Stimulated activated naive CD4-positive, alpha-beta T cell treated with Interleukin-2 at 50 U/mL for 16 hours (primary cell): ENCODE measurements around the gene EIF5A2.

ENCODE experiments used
- DNase-seq: peaks from one replicate; lab custom pipeline; 2025; lab: John Stamatoyannopoulos, UW

Gene EIF5A2

GRCh38 chr3:170852324-170852723 is 56.1 kb downstream of the EIF5A2 start:
- no peak for DNase-seq

GRCh38 chr3:170848292-170848917 is 60.0 kb downstream of the EIF5A2 start:
- no peak for DNase-seq

- no peak for DNase-seq
Measured at GRCh38 chr3:170844377-170844776, 64.1 kb downstream of the EIF5A2 start.

DNA sequence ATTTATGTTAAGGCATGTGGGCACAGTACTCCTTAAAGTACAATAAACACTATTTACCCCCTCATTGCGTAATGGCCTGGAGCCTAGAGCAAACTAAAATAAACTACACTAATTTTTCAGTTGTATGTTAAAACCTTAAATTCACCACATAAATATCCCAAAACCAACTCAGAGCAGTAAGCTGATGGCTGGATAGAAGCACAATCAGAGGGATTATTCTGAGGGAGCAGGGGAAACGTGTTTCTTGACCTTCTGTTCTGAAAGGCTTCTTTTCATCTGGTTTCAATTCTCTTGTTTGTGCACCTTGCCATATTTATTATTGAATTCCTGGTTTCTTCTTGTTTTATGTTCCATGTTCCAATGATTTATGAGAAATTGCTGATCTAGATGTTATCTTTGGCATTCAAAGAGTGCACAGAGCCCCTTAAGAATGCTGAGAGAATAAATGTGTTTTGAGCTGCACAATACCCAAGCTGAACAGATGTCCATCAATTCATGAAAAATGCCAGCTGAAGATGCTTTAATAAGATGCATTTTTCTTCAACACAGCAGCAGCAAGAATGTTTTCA is 68.1 kb downstream of the EIF5A2 start:
- DNase-seq, result no peak

GRCh38 chr3:170839518-170840100 is 68.8 kb downstream of the EIF5A2 start:
- DNase-seq, result no peak
